NOMO-1 treated with dmso at 0.1 percent for 144 hours (cell line): ENCODE measurements around the gene VPS50.

Source experiments
- DNase-seq: peaks from one replicate; lab custom pipeline; 2025; ENCODE audit not compliant: unreplicated experiment; lab: John Stamatoyannopoulos, UW

VPS50 gene

GRCh38 chr7:93407239-93407638 is 175.1 kb downstream of the VPS50 start:
- no peak for DNase-seq

- DNase-seq, result no peak
These were observed 177.2 kb downstream of the VPS50 start for GRCh38 chr7:93409324-93409723.
